Small intestine (tissue), 7 donors: ENCODE data around the gene S100A16. TPM values are rescaled to one million over a fixed set of nuclear protein-coding genes. Genes with fewer than 3 reads are reported as not detected.
"Not testable (repeated sequence)": the region's sequence is repeated elsewhere in the genome, so short reads cannot be mapped to it uniquely, and the experiment has no call there.

Source experiments
- DNase-seq, 2 donors: peaks; one replicate each; pipeline versions ENCODE4 v3.0.0 to v3.0.0-alpha.2; 2013
- FAIRE-seq: peaks from 2 replicates; lab custom pipeline; 2012; peaks lifted over from hg19 to GRCh38; lab: Jason Lieb, UNC
- H3K27ac ChIP-seq, 3 donors: one replicate each; pipeline ENCODE4 v1.5.1; 2013; ENCODE audit warnings: low read length in 2 of 3, mild to moderate bottlenecking in 2 of 3, control low read depth in 1 of 3, inconsistent platforms in 1 of 3, low read depth in 1 of 3, moderate library complexity in 1 of 3
- H3K27me3 ChIP-seq, 3 donors: one replicate each; pipeline ENCODE4 v1.6.1; 2013; ENCODE audit warnings: low read length in 3 of 3, inconsistent platforms in 1 of 3; ENCODE audit not compliant: control insufficient read depth in 3 of 3, insufficient read depth in 3 of 3
- H3K36me3 ChIP-seq, 3 donors: one replicate each; pipeline ENCODE4 v1.6.1; 2013; ENCODE audit warnings: low read length in 3 of 3, inconsistent platforms in 1 of 3, low read depth in 1 of 3, mild to moderate bottlenecking in 1 of 3, moderate library complexity in 1 of 3; ENCODE audit not compliant: control insufficient read depth in 3 of 3, insufficient read depth in 2 of 3
- H3K4me1 ChIP-seq, 3 donors: one replicate each; pipeline ENCODE4 v1.6.1; 2013; ENCODE audit warnings: low read length in 2 of 3, inconsistent platforms in 1 of 3, low read depth in 1 of 3, mild to moderate bottlenecking in 1 of 3, moderate library complexity in 1 of 3; ENCODE audit not compliant: control insufficient read depth in 3 of 3, insufficient read depth in 2 of 3
- H3K4me3 ChIP-seq, 3 donors: one replicate each; pipeline ENCODE4 v1.5.1; 2013; ENCODE audit warnings: low read length in 3 of 3, control low read depth in 1 of 3, inconsistent platforms in 1 of 3, low read depth in 1 of 3, mild to moderate bottlenecking in 1 of 3, moderate library complexity in 1 of 3
- H3K9me3 ChIP-seq, 2 donors: one replicate each; pipeline ENCODE4 v1.6.1; 2013; ENCODE audit warnings: low read depth in 1 of 2, low read length in 1 of 2; ENCODE audit not compliant: control insufficient read depth in 2 of 2, insufficient read depth in 1 of 2
- WGBS, 3 donors: extraction: QIAGEN DNeasy Blood & Tissue Kit; methylation state at CpG; one replicate each; pipeline ENCODE4 v1.1.7; 2013; 5-methylcytosine and 5-hydroxymethylcytosine counted together
- polyA plus RNA-seq, 4 donors: library from polyadenylated mRNA; stranded (reverse) in 3 of 4; unstranded in 1 of 4; fragments of 200-250 nt in 3 of 4; fragments of 120-200 nt in 1 of 4; gene quantifications; one replicate each; pipeline versions ENCODE4 v1.2.1 to v1.2.3, GENCODE V29; 2013
- donor health status: healthy with polysubstance abuse.
- donor health status: control.
- donor health status: control.
- donor health status: Bipolar disorder and iron deficiency.
- donor health status: healthy.

S100A16 gene
- polyA plus RNA-seq, 4 donors = 122 to 389 (median 315) TPM

DNA sequence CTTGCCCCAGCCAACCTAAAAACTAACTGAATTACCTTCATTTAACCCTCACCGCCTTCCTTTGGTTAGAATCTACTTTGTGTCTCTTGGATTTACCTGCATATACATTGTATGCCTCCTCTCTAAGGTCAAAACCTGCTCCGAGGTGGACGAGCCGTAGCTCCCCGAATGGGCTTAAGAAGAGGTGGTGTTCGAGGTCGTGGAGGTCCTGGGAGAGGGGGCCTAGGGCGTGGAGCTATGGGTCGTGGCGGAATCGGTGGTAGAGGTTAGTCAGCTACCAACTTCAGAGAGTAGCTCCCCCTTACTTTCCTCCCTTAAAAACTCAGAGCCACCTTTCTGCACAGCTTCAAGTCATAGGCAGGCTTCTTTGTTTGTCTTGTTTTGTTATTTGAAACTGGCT is 30.2 kb upstream of the S100A16 start:
- no peaks in the 10 kb centered on the region for H3K9me3 ChIP-seq
- H3K36me3 ChIP-seq = peaks cover 18 to 60% (median 26%) of the 10 kb centered on the region in 3 donors
- no peak overlapping the region for H3K27ac ChIP-seq
- peaks cover 0 to 10% (median 0%) of the 10 kb centered on the region in 3 donors for H3K4me1 ChIP-seq
- WGBS, 3 donors = 90 to 94% (median 92%) methylated on average over 11 of the region's 11 CpGs
- FAIRE-seq = no peak
- no peak overlapping the region for H3K4me3 ChIP-seq
- H3K27me3 ChIP-seq = no peaks in the 10 kb centered on the region
- DNase-seq = no peak

- no peak overlapping the region for H3K4me3 ChIP-seq
- no peak for FAIRE-seq
- H3K27ac ChIP-seq = no peak overlapping the region
- H3K9me3 ChIP-seq = no peaks in the 10 kb centered on the region
- DNase-seq = no peak
- 86 to 91% (median 88%) methylated on average over 11 of the region's 11 CpGs for WGBS, 3 donors
- H3K36me3 ChIP-seq = peaks cover 20 to 58% (median 26%) of the 10 kb centered on the region in 3 donors
- H3K27me3 ChIP-seq = no peaks in the 10 kb centered on the region
- H3K4me1 ChIP-seq = peaks cover 0 to 16% (median 0%) of the 10 kb centered on the region in 3 donors
Observed at GRCh38 chr1:153642161-153642560, 29.2 kb upstream of the S100A16 start.

DNA sequence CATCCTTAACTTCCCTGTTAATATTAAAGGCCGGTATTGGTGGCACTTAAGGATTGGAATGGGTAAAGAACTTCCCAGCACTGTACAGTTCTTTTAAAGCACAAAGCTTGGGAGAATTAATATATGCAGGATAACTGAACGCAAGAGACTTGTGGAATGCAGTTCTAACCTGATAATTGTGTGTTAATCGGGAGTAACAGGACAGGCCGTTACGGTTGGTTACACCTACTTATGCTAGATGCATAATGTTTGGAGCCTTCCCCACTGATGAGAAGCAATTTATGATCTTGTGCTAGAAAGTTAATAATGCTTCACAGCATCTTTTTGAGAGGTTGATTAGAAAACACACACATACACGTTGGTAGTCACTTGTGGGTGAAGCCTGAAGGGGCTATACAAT is 27.9 kb upstream of the S100A16 start:
- FAIRE-seq = no peak
- Histone ChIP-seq H3K27me3 (no peaks in the 10 kb centered on the region), H3K9me3 (no peaks in the 10 kb centered on the region), H3K4me3 (no peak overlapping the region), H3K36me3 (peaks cover 20 to 60% (median 35%) of the 10 kb centered on the region in 3 donors), H3K27ac (no peak overlapping the region), H3K4me1 (peaks cover 2 to 24% (median 3%) of the 10 kb centered on the region in 3 donors)
- 77 to 78% (median 78%) methylated on average over 6 of the region's 6 CpGs for WGBS, 3 donors
- no peak for DNase-seq

GRCh38 chr1:153640213-153640612 is 27.3 kb upstream of the S100A16 start:
- WGBS, 3 donors = 97 to 98% (median 98%) methylated on average over 5 of the region's 5 CpGs
- not testable (repeated sequence) for H3K27me3 ChIP-seq, FAIRE-seq, H3K9me3 ChIP-seq, DNase-seq, H3K4me3 ChIP-seq, H3K27ac ChIP-seq
- Histone ChIP-seq H3K4me1 (peaks cover 3 to 27% (median 4%) of the 10 kb centered on the region in 3 donors), H3K36me3 (peaks cover 20 to 65% (median 29%) of the 10 kb centered on the region in 3 donors)

GRCh38 chr1:153639280-153639679 is 26.3 kb upstream of the S100A16 start:
- Histone ChIP-seq H3K9me3 (no peaks in the 10 kb centered on the region), H3K4me3 (no peak overlapping the region), H3K4me1 (peaks cover 3 to 27% (median 4%) of the 10 kb centered on the region in 3 donors), H3K27me3 (no peaks in the 10 kb centered on the region), H3K36me3 (peaks cover 15 to 60% (median 26%) of the 10 kb centered on the region in 3 donors), H3K27ac (no peak overlapping the region)
- DNase-seq (no peak), FAIRE-seq (no peak)
- WGBS, 3 donors = 85 to 94% (median 92%) methylated on average over 3 of the region's 3 CpGs

DNA sequence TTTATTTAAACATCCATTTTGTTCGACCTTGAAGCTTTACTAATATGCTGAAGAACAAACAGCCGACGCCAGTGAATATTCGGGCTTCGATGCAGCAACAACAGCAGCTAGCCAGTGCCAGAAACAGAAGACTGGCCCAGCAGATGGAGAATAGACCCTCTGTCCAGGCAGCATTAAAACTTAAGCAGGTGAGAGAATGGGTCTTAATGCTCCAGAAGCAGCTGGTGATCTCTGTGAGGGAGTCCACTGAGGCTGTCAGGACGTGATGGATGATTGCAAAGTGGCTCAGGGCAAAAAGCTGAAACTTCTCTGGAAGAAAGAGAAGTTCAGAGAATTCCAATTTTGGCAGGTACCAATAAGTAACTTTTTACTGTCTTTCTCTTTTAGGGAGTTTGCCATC is 25.3 kb upstream of the S100A16 start:
- H3K27ac ChIP-seq = no peak overlapping the region
- peaks cover 10 to 58% (median 26%) of the 10 kb centered on the region in 3 donors for H3K36me3 ChIP-seq
- no peak for FAIRE-seq
- H3K4me1 ChIP-seq = peaks cover 3 to 24% (median 5%) of the 10 kb centered on the region in 3 donors
- no peak overlapping the region for H3K4me3 ChIP-seq
- 52 to 73% (median 66%) methylated on average over 6 of the region's 6 CpGs for WGBS, 3 donors
- no peak for DNase-seq
- no peaks in the 10 kb centered on the region for H3K27me3 ChIP-seq
- no peaks in the 10 kb centered on the region for H3K9me3 ChIP-seq

- DNase-seq = no peak
- no peaks in the 10 kb centered on the region for H3K9me3 ChIP-seq
- WGBS, 3 donors = 94 to 97% (median 95%) methylated on average over 9 of the region's 9 CpGs
- no peaks in the 10 kb centered on the region for H3K27me3 ChIP-seq
- no peak for FAIRE-seq
- H3K27ac ChIP-seq = no peak overlapping the region
- peaks cover 6 to 40% (median 7%) of the 10 kb centered on the region in 3 donors for H3K4me1 ChIP-seq
- no peak overlapping the region for H3K4me3 ChIP-seq
- H3K36me3 ChIP-seq = peaks cover 10 to 49% (median 16%) of the 10 kb centered on the region in 3 donors
Observed at GRCh38 chr1:153636312-153636711, 23.4 kb upstream of the S100A16 start.

DNA sequence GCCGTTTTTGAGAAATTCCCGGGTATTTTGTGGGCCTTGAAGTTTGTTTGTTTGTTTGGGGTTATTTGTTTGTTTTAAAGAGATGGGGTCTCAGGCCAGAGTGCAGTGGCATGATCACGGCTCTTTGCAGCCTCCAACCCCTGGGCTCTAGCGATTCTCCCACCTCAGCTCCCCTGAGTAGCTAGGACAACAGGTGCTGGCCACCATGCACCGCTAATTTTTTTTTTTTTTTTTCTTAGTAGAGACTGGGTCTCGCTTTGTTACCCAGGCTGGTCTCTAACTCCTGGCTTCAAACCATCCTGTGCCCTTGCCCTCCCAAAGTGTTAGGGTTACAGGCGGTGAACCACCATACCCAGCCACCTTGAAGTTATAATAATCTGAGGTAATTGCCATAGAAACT is 22.9 kb upstream of the S100A16 start:
- Histone ChIP-seq H3K4me1 (peaks cover 6 to 43% (median 7%) of the 10 kb centered on the region in 3 donors), H3K27me3 (no peaks in the 10 kb centered on the region), H3K9me3 (no peaks in the 10 kb centered on the region), H3K36me3 (peaks cover 10 to 49% (median 13%) of the 10 kb centered on the region in 3 donors), H3K4me3 (no peak overlapping the region), H3K27ac (no peak overlapping the region)
- DNase-seq (no peak), FAIRE-seq (no peak)
- WGBS, 3 donors = 80 to 86% (median 86%) methylated on average over 7 of the region's 7 CpGs
